Effector memory CD4-positive, alpha-beta T cell (primary cell): Measurements from ENCODE around the gene PAF1.

Source experiments
- DNase-seq, 3 donors: peaks; one replicate each; pipeline ENCODE4 v3.0.0-alpha.2; 2020
- H3K27ac ChIP-seq: 2 replicates; pipeline ENCODE4 v1.7.0; 2013; ENCODE audit warnings: mild to moderate bottlenecking, low read length, moderate library complexity; ENCODE audit not compliant: insufficient read depth, poor library complexity, severe bottlenecking
- H3K27me3 ChIP-seq: replicated peaks from 2 replicates; pipeline ENCODE4 v1.7.0; 2013; ENCODE audit warnings: mild to moderate bottlenecking, low read length; ENCODE audit not compliant: insufficient read depth, control insufficient read depth, poor library complexity, severe bottlenecking
- H3K36me3 ChIP-seq: 2 replicates; pipeline ENCODE4 v1.7.0; 2013; ENCODE audit warnings: mild to moderate bottlenecking, low read length, moderate library complexity; ENCODE audit not compliant: control insufficient read depth, insufficient read depth
- H3K4me1 ChIP-seq: 2 replicates; pipeline ENCODE4 v1.7.0; 2013; ENCODE audit warnings: low read length, mild to moderate bottlenecking; ENCODE audit not compliant: control insufficient read depth, insufficient read depth, poor library complexity, severe bottlenecking
- H3K4me3 ChIP-seq: 2 replicates; pipeline ENCODE4 v1.7.0; 2013; ENCODE audit warnings: low read length, low read depth, mild to moderate bottlenecking; ENCODE audit not compliant: insufficient read depth, poor library complexity, severe bottlenecking
- H3K9me3 ChIP-seq: 2 replicates; pipeline ENCODE4 v1.7.0; 2013; ENCODE audit warnings: mild to moderate bottlenecking, low read length, moderate library complexity; ENCODE audit not compliant: control insufficient read depth

PAF1 gene

GRCh38 chr19:39428283-39429112 is 37.6 kb upstream of the PAF1 start:
- H3K4me3 ChIP-seq = no peak overlapping the region
- peaks cover 9% of the 10 kb centered on the region for H3K4me1 ChIP-seq
- no peak for DNase-seq
- H3K36me3 ChIP-seq = peaks cover 12% of the 10 kb centered on the region
- no peaks in the 10 kb centered on the region for H3K9me3 ChIP-seq
- no peaks in the 10 kb centered on the region for H3K27me3 ChIP-seq
- H3K27ac ChIP-seq = no peak overlapping the region

- Histone ChIP-seq H3K9me3 (no peaks in the 10 kb centered on the region), H3K27me3 (no peaks in the 10 kb centered on the region), H3K4me1 (peaks cover 9% of the 10 kb centered on the region), H3K36me3 (peaks cover 10% of the 10 kb centered on the region), H3K4me3 (no peak overlapping the region), H3K27ac (no peak overlapping the region)
- no peak for DNase-seq
Observed at GRCh38 chr19:39427707-39428106, 36.8 kb upstream of the PAF1 start.

- DNase-seq = no peak
- peaks cover 6% of the 10 kb centered on the region for H3K4me1 ChIP-seq
- peaks cover 9% of the 10 kb centered on the region for H3K36me3 ChIP-seq
- no peaks in the 10 kb centered on the region for H3K27me3 ChIP-seq
- H3K9me3 ChIP-seq = no peaks in the 10 kb centered on the region
- H3K4me3 ChIP-seq = no peak overlapping the region
- no peak overlapping the region for H3K27ac ChIP-seq
Observed at GRCh38 chr19:39426170-39426569, 35.3 kb upstream of the PAF1 start.

- Histone ChIP-seq H3K27me3 (no peaks in the 10 kb centered on the region), H3K4me3 (no peak overlapping the region), H3K9me3 (no peaks in the 10 kb centered on the region), H3K27ac (no peak overlapping the region), H3K36me3 (peaks cover 9% of the 10 kb centered on the region), H3K4me1 (peaks cover 4% of the 10 kb centered on the region)
- DNase-seq = no peak
Observed at GRCh38 chr19:39425744-39426143, 34.8 kb upstream of the PAF1 start.

- peaks cover 9% of the 10 kb centered on the region for H3K36me3 ChIP-seq
- no peak for DNase-seq
Observed at GRCh38 chr19:39424934-39425333, 34.0 kb upstream of the PAF1 start.

GRCh38 chr19:39423258-39424086 is 32.6 kb upstream of the PAF1 start:
- no peak overlapping the region for H3K4me3 ChIP-seq
- no peaks in the 10 kb centered on the region for H3K9me3 ChIP-seq
- no peak for DNase-seq
- H3K4me1 ChIP-seq = no peaks in the 10 kb centered on the region
- H3K36me3 ChIP-seq = peaks cover 17% of the 10 kb centered on the region
- H3K27ac ChIP-seq = no peak overlapping the region
- H3K27me3 ChIP-seq = no peaks in the 10 kb centered on the region

More at GRCh38 chr19:39424934-39425333, 34.0 kb upstream of the PAF1 start:
- Histone ChIP-seq H3K4me1 (no peaks in the 10 kb centered on the region), H3K4me3 (no peak overlapping the region), H3K27me3 (no peaks in the 10 kb centered on the region), H3K9me3 (no peaks in the 10 kb centered on the region), H3K27ac (no peak overlapping the region)

DNA sequence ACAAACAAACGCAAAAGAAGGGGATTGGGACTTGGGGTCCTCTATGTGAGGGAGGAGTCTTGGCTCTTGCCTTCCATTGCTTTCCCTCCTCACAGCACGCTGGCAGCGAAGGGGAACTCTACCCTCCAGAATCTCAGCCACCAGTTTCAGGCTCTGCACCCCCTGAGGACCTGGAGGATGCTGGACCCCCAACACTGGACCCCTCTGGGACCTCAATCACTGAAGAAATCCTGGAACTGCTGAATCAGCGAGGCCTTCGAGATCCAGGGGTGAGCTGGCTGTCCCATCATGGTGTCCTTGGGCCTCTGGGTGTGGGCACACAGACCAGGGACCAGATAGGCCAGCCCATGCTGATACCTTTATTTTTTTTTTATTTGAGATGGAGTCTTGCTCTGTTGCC is 31.1 kb upstream of the PAF1 start:
- Histone ChIP-seq H3K36me3 (peaks cover 17% of the 10 kb centered on the region), H3K27ac (no peak overlapping the region), H3K9me3 (no peaks in the 10 kb centered on the region), H3K4me1 (no peaks in the 10 kb centered on the region), H3K27me3 (no peaks in the 10 kb centered on the region), H3K4me3 (no peak overlapping the region)
- DNase-seq = no peak

DNA sequence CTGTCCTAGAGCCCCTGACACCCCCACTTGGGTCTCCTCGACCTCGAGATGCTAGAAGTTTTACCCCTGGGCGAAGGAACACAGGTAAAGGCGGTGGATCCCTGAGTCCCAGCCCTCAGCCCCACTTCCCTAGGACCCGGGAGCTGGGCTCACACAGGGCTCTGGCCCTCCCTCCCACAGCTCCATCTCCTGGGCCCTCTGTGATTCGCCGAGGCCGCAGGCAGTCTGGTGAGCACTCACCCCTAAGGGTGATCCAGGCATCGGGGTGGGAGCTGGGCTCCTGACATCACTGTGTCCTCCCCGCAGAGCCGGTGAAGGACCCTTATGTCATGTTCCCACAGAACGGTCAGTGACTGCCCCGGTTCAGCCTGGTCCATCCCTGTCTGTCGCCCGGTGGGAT is 29.9 kb upstream of the PAF1 start:
- H3K9me3 ChIP-seq = no peaks in the 10 kb centered on the region
- H3K27me3 ChIP-seq = no peaks in the 10 kb centered on the region
- no peak overlapping the region for H3K4me3 ChIP-seq
- H3K4me1 ChIP-seq = no peaks in the 10 kb centered on the region
- H3K36me3 ChIP-seq = peaks cover 17% of the 10 kb centered on the region
- H3K27ac ChIP-seq = no peak overlapping the region
- DNase-seq = no peak

- Histone ChIP-seq H3K27ac (no peak overlapping the region), H3K27me3 (no peaks in the 10 kb centered on the region), H3K4me3 (no peak overlapping the region), H3K4me1 (peaks cover under 1% of the 10 kb centered on the region), H3K9me3 (no peaks in the 10 kb centered on the region), H3K36me3 (peaks cover 17% of the 10 kb centered on the region)
- DNase-seq = no peak
Observed at GRCh38 chr19:39419003-39419402, 28.1 kb upstream of the PAF1 start.
